CD4-positive, alpha-beta T cell treated with Interleukin-17A for 1 hour (primary cell): ENCODE measurements around the gene MAPK14.

Experiments
- DNase-seq: peaks from one replicate; pipeline ENCODE4 v3.0.0-alpha.2; 2020

MAPK14 gene

DNA sequence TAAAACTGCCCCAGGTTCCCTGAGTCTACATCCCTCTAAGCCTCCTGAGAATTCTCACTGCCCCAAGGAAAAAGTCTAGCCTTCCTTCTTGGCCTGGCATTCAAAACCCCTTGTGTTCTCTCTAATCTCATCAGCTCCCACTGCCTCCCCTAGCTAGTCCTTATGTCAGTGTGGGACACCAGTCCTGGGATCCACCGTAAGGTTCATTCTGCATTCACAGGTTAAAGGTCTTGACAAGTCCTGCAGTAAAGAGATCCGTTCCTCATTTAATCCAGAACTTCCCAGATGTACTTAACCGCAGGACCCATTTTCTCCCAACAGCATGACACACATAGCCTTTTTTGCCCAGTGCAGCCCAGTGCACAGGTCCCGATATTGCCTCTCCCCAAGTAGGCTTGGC lies 114.4 kb downstream of the MAPK14 start:
- DNase-seq = no peak

DNA sequence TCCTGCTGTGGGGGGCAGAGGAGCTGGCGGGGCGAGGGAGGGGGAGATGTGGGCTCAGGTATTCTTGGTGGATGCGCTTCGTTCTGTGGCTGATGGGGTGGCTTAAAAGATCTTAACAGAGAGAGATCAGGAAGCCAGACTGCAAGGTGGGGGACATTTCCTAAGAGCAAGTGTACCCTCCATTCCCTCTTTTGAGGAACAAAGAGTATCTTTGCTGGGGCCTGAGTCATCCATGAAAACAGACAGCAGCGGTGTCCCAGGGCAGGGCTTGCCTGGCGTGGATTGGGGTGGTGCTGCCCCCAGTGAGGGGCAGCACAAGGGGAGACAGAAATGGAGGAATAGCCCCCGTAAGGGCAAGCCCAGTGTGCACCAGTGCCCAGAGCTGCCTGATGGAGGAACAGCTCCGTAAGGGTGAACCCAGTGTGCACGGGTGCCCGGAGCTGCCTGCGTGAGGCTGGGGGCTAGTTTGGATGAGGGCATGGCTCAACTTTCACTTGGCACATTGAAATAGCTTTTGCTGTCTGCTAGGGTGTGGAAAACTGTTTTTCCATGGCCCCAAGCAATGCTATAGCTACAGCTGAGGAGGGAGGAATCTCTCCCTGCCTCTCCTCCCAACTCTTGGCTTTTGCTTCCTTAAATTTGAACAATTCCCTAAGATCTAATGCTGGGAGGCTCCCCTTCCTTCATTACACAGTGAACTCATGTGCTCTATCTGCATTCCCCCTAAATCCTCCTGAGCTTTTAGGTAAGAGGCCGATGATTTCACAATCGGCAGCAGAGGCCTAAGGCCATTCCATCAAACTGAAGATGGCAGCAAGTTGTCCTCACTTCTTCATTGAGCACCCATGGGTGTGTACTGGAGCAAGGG lies 115.6 kb downstream of the MAPK14 start:
- no peak for DNase-seq

DNA sequence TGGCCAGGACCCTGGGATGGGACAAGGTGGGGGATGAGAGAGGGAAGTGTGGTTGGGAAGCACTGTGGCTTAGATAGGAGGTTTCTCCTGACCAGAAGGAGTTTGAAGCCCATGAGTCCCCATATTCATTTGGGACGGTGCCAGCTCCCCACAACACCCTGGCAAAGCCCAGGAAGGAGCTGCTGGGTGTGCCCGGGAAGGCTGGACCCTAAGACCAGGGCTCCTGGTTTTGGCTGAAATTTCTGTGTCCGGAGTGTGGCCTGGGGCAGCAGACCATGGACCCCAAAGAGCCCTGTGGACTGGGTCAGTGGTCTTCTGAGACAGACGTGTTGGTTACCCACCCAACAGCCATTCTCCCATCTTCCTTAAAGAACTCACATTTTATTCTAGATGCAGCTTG lies 117.9 kb downstream of the MAPK14 start:
- DNase-seq = no peak

DNA sequence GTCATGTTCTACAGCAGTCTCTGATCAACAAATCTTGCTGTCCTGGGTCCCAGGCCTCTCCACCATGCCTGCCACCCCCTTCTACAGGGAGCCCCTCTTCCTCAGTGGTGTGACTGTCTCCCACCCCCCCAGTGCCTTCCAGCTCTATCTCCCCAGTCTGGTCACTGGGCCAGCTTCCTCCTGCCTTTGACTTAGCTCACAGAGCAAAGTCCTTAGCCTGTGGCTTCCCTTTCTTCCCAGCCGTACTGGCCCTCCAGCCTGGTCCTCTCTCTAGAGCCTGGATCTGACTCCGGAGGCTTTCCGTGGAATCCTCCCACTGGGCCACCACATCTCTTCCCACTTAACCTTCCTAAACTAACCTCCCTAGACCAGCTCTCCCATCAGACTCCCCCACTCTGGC lies 119.7 kb downstream of the MAPK14 start:
- DNase-seq = no peak

DNA sequence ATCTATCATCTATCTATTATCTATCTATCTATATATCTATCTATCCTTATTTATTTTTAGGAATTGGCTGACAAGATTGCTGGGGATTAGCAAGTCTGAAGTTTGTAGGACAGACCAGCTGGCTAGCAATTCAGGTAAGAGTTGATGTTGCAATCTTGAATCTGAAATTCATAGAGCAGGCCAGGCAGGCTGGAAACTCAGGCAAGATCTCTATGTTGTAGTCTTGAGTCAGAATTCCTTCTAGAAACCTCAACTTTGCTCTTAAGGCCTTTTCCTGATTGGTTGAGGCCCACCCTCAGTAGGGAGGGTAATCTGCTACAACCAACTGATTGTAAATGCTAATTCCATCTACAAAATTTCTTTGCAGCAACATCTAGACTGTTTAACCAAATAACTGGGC lies 121.9 kb downstream of the MAPK14 start:
- no peak for DNase-seq

DNA sequence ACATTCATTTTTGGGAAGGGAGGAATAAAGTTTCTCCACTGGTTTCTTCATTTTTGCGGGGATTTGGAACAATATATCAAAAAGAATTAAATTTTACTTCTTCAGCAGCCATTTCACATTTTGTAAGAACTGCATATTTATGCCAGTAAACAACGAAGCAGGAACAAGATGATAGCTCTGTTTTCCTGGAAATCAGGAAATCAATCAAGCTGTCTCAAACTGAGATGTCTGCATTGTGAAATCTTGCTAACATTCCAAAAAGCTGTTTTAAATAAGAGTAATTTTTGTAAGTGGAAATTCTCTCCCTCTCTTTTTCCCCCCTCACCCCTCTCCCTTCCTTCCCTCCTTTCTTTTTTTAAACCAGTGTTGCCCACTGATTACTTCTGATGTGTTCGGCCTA lies 122.7 kb downstream of the MAPK14 start:
- no peak for DNase-seq

DNA sequence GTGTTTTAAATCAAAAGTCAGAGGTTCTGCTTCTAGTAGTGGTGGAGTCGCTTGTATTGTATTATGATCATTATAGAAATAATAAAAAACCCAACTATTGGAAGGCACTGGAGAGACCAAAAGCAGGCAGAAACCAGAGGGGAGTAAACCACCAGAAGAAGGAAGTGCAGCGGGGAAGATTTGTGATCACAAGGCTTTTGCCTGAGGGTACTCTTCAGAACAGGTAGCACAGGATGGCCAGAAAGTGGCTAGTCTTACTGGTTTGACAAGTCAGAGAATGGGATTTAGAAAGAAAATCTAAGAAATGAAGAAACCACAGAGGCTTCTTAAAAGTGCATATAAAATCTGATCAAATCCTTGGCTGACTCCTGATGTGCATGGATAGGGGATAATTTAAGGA lies 126.7 kb downstream of the MAPK14 start:
- DNase-seq = no peak

DNA sequence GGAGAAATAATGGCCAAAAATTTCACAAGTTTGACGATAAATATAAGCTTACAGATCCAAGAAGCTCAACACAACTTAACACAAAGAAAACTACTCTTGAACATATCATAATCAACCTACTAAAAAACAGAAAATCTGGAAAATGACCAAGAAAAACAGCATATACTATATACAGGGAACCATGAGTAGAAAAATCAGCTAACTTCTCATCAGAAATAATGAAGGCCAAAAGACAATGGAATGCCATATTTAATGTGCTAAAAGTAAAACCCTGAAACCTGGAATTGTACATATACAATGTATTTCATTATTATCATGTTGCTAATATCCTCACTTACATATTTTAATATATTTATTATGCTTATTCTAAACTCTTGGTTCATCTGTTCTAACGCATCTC lies 128.1 kb downstream of the MAPK14 start:
- no peak for DNase-seq

DNA sequence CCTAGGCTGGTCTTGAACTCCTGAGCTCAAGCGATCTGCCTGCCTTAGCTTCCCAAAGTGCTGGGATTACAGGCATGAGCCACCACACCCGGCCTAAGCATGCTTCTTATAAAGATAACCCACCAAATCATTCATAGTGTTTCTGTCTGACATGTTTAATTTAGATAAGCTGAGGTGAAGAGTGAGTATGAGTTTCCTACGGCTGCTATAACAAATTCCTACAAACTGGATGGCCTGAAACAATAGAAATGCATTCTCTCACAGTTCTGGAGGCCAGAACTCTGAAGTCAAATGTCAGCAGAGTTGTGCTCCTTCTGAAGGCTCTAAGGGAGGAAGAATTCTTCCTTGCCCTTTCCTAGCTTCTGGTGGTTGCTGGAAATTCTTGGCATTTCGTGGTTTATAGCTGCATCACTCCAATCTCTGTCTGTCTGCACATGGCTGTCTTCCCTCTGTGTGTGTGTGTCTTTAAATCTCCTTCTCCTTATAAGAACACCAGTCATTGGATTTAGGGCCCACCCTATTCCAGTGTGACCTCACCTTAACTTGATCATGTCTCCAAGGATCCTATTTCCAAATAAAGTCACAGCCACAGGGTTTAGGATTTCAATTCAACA lies 132.6 kb downstream of the MAPK14 start:
- no peak for DNase-seq
